NCI-H2171 treated with DMSO at 0.1 percent for 48 hours (cell line): Measurements from ENCODE around the gene RABGGTA.
A peak's percentile ranks its signal among the peaks of the same experiment; 100 is the strongest.
"Not testable (repeated sequence)": the region's sequence is repeated elsewhere in the genome, so short reads cannot be mapped to it uniquely, and the experiment has no call there.

ENCODE experiments used
- DNase-seq: peaks from one replicate; lab custom pipeline; 2025; lab: John Stamatoyannopoulos, UW

Gene RABGGTA

GRCh38 chr14:24240110-24240918, 31.1 kb downstream of the RABGGTA start:
- DNase-seq: no peak

- no peak for DNase-seq
Measured at GRCh38 chr14:24238527-24239037, 32.8 kb downstream of the RABGGTA start.

GRCh38 chr14:24238123-24238522, 33.3 kb downstream of the RABGGTA start:
- no peak for DNase-seq

DNA sequence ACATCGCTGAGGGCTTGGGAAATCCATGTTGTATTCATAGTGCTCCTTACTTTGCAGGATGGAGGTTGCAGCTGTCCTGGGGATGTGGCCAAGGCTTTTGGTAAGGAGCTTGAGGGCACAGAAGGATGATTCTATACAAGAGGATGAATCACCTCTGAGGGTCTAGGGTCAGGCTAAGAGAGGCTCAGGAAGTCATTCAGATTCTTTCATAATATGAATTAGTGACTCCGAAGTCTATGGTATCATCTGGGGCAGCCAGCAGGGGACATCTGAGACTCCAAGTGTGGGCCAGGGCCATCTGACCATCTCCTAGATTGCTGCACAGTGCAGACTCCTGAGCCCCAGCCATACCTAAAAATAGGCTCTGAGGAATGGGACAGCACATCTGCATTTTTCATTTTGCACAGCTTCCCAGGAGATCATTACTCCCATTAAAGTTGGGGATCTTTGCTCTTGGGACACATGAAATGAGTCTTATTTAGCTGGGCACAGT, 33.9 kb downstream of the RABGGTA start:
- DNase-seq: no peak

DNA sequence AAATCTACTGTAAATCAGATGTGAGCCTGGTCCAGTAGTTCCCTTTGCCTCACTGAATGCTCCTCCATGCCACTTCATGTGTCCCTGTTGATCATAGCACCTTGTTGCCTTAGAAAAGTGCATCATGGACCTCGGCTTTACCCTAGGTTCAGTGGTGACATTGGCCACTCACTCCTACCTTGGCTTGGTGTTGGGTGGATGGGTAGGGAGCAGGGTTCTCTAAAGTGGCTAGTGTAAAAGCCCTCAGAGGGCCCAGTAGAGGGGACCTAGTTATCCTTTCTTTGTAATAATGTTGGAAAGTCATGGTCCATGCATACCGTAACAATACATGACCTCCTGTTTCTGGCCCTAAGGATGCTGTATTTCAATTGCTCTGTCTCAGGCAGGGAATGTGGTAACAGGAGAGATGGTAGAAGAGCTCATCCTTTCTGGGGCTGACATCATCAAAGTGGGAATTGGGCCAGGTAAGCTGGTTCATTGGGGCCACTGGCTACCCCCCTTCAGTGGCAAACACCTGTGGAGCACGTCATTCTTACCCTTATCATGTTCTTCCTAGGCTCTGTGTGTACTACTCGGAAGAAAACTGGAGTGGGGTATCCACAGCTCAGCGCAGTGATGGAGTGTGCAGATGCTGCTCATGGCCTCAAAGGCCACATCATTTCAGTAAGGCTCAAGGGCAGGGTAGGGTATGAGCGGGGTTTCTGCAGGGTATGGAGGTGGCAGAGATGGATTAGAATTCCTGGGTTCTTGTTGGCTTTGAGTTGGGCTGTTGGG, 34.5 kb downstream of the RABGGTA start:
- DNase-seq: no peak

- DNase-seq: no peak
Measured at GRCh38 chr14:24235804-24236688, 35.4 kb downstream of the RABGGTA start.

DNA sequence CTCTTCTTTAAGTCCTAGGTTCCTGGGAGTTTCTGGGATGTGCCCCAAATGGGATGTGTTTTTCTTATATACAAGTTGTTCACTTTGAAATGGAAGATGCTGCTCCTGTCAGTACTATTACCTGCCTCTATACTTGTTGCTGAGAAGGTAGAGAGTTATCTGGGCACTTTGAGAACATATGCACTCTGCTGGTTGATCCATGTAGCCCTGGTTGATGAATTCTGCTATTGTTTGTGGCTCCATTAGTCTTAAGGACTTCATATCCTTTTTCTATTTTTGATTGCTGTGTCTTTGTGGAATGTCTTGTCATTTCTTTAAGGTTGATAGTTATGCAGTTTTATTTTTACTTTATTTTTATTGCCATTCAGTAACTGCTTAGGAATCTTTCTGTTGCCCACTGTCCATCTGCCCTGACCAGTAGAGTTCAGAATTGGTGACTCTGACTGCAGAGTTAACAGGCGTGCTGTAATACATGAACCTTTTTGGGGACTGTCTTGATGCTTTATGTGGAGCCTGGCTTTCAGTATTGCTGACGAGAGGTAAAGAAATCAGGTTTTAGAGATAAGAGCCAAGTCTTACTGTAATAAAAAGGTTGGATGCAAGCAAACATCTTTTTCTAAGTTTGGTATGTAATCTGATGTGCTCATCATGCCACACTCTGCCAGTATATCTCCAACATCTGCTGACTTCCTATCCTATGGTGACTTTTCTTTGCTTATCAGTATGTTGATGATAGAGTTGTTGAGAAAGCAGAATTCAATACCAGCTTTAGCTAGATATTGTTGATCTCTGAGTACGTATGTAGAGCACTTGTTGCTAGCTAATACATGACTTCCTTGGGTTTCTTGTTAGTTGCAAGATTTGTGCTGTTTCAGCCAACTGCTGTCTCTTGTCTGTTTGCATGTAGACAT, 37.0 kb downstream of the RABGGTA start:
- DNase-seq: no peak

DNA sequence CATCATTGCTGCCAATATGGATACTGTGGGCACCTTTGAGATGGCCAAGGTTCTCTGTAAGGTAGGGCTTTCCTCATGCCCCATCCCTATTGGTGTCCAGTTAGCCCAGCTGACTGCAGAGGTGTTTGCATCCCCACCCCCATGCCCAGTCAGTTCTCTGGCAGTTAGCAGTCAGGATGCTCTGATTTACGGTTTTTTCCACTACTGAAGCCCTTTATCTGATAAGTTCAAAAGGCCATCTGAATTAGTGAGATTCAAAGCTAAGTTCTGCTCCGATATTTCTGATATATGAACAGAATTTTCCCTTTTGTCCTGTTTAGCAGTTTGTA, 37.9 kb downstream of the RABGGTA start:
- DNase-seq: no peak

DNA sequence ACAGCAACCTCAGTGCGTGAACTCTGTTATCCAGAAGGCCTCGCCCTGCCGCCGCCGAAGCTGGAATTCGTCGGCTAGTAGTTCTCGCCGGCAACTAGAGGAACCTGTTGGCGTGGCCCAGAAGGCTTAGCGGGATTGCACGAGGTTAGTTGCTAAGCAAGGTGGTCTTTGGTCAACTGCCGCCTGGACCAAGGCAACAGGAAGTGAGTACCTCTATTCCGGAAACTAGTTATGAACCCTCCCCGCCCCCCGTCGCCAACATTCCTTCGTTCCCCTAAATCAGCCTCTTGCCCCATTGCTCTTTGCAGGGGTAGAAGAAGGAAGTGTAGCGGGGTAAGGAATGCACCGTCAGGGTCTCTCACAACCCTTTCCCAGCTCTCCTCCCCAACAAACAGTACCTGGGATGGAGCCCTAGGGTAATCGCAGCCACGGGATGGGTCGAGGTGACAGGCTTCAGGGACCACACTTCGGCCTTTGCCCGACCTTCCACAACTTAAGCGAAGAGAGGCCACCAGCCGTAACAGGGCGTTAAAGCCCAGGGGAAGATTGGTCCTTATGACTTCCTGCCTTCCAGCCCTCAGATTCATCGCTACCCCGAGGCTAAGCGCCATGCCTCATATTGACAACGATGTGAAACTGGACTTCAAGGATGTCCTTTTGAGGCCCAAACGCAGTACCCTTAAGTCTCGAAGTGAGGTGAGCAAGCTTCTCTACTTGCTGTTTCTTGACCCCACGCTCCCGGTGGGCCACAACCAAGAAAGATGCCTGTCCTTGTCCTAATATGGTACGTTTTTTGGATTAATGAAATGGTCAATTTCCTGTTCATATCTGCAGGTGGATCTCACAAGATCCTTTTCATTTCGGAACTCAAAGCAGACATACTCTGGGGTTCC, 38.5 kb downstream of the RABGGTA start, which contains the start of gene GMPR2:
TSS of gene GMPR2 (plus strand) at position 285 of the 893 bp plus-strand sequence. CDS start at position 610, 325 bp downstream.
- peak; percentile 96 for DNase-seq

DNA sequence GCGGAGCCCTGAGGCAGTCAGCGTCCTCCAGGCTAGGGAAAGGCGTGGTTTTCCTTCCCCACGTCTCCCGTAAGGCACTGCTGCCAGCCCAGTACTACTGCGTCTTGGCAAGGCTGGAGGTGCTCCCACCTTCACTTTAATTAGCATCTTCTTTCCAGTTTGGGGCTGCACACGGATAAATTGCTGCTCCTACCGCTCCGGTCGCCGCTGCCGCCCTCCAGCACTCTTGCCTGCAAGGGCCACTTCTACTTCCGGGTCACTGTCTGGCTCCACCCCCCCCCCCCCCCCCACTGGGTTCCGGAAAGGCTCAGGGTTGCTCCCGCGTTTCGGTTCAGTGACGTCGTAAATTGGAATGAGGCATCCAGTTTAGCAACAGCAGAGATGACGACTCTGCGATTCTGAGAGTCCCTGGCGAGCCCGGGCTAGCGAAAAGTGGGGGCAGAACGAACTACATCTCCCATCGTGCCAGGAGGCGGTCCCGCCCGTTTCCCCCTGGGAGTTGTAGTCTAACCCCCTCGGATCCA, 39.2 kb downstream of the RABGGTA start, which contains the start of gene NEDD8:
TSS of gene NEDD8 (minus strand) at position 247 of the 524 bp plus-strand sequence. CDS start at position 147, 100 bp downstream.
- DNase-seq: peak; percentile 98

- no peak for DNase-seq
Measured at GRCh38 chr14:24231263-24232120, 39.9 kb downstream of the RABGGTA start.

DNA sequence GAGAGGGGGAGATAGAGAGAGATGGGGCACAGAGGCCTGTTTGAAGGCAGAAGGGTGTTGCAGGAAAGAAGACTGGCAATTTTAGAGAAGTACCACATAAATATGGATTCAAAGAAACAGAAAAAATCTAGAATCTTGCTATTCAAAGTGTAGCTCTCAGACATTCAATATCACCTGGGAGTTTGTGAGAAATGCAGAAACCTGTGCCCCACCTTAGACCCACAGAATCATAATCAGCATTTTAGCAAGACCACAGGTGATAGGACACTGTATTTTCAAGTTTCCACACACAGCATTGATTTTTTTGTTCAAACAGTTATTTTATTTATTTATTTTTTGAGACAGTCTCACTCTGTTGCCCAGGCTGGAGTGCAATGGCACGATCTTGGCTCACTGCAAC, 42.5 kb downstream of the RABGGTA start:
- no peak for DNase-seq

DNA sequence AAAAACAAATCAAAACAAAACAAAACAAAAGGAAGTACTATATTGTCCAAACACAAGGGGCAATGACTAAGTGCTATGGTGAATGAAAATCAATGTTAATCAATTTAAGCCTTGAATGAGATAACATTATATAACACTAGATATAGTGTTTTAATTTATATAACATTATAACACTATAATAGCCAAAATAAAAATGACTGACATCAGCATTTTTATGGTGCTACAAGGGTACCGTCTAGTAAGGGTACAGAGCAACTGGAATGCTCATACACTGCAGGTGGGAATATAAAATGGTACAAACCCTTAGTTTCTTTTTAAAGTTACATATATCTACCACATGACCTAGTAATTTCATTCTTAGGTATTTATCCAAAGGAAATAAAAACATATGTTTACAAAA, 44.9 kb downstream of the RABGGTA start:
- DNase-seq: no peak

DNA sequence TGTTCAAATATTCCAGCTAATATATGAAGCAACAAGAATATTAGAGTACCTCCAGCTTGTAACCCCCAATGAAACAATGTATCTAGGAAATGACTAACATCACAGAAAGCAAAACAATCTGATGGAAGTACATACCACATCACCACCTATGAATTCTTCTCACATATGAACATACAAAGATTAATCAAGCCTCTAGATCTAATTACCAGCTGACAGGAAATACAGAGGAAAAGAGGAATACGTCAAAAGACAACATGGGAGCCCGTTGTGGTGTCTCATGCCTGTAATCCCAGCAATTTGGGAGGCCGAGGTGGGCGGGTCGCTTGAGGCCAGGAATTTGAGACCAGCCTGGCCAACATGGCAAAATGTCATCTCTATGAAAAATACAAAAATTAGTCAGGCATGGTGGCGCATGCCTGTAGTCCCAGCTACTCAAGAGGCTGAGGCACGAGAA, 46.8 kb downstream of the RABGGTA start:
- no peak for DNase-seq

DNA sequence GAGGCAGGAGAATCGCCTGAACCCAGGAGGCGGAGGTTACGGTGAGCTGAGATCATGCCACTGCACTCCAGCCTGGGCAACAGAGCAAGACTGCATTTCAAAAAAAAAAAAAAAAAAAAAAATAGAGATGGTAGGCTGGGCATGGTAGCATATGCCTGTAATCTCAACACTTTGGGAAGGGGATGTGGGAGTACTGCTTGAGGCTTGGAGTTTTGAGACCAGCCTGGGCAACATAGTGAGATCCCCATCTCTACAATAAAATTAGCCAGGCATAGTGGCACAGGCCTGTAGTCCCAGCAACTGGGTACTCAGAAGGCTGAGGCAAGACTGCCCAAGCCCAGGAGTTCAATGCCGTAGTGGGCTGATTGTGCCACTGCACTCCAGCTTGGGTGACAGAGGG, 48.4 kb downstream of the RABGGTA start:
- DNase-seq: not testable (repeated sequence)

DNA sequence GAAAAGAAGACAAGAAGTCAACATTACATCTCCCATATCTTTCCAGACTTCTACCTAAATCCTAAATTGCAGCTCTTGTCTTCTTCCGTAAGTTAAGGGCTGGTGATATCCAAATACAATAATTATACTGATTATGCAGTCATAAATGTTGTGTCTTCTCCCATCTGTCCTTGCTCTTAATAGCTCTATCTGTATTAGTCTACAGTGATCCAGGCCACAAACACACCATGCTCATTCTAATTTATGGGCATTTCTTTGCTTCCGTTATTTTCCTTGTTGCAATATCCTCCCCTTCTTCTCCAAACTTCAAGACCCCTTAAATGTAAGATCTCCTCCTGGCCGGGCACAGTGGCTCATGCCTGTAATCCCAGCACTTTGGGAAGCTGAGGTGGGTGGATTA, 51.9 kb downstream of the RABGGTA start:
- DNase-seq: no peak

GRCh38 chr14:24219080-24219479, 52.3 kb downstream of the RABGGTA start:
- no peak for DNase-seq

DNA sequence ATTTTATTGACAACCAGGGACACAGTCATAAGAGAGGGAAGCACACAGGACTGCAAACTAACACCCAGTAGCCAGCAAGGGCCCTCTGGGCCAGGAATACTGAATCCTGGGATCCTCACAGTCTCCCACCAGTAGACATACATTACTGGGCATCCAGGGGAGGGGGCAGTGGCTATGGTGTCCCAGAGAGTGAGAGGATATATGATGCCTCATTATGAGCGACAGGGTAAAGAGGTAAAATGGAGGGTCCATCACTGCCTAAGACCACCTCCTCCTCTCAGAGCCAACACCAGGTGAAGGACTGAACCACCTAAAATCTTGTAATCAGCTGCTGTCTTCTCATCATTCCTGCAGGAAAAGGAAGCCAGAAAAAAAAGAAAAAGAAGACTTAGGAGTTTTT, 54.5 kb downstream of the RABGGTA start:
- DNase-seq: not testable (repeated sequence)
